Measurements from ENCODE around the gene ZNF462.

- TF ChIP-seq CTCF (IDR thresholded peaks at IDR 0.05) (no peak), POLR2A (IDR thresholded peaks at IDR 0.05) (no peak), POLR2AphosphoS5 (IDR thresholded peaks at IDR 0.05; ENCODE audit: insufficient read depth in 1 of 2, low read depth in 1 of 2) (no peak)
These were observed 19.6 kb upstream of the ZNF462 start for GRCh38 chr9:106843371-106843770.

Data from vagina (tissue), 2 donors.